MG63 (cell line): Measurements from ENCODE around the gene BCL2. TPM values are rescaled to one million over a fixed set of nuclear protein-coding genes. Genes with fewer than 3 reads are reported as not detected.
"Not testable (repeated sequence)": the region's sequence is repeated elsewhere in the genome, so short reads cannot be mapped to it uniquely, and the experiment has no call there.

Experiments used
- DNase-seq: peaks from one replicate; pipeline ENCODE4 v3.0.0-alpha.2; 2020
- H3K27me3 ChIP-seq: fragments of 250-450 bp; sonication (Bioruptor Pico); 2 replicates; pipeline ENCODE4 v1.5.1; 2020; ENCODE audit warnings: mild to moderate bottlenecking, moderate library complexity
- H3K36me3 ChIP-seq: fragments of 250-450 bp; sonication (Bioruptor Pico); 2 replicates; pipeline ENCODE4 v1.5.1; 2020; ENCODE audit warnings: mild to moderate bottlenecking, moderate library complexity
- H3K4me3 ChIP-seq: fragments of 250-450 bp; sonication (Bioruptor Pico); 2 replicates; pipeline ENCODE4 v1.5.1; 2020; ENCODE audit warnings: mild to moderate bottlenecking, moderate library complexity
- H3K9me3 ChIP-seq: fragments of 250-450 bp; sonication (Bioruptor Pico); 2 replicates; pipeline ENCODE4 v1.5.1; 2020; ENCODE audit warnings: mild to moderate bottlenecking, moderate library complexity
- total RNA-seq: library from RNA; depleted of rRNA; stranded (reverse); fragments of >200 nt; shearing (Covaris generic); gene quantifications from 2 replicates; pipeline ENCODE4 v1.2.3, GENCODE V29; 2014; ENCODE audit warnings: low replicate concordance

Gene BCL2
- total RNA-seq, 1 experiment from 2014 or later: 3.0 TPM

- Histone ChIP-seq H3K36me3 (no peaks in the 10 kb centered on the region), H3K27me3 (no peaks in the 10 kb centered on the region), H3K4me3 (no peak overlapping the region), H3K9me3 (no peaks in the 10 kb centered on the region)
- DNase-seq: no peak
These were observed 106.2 kb downstream of the BCL2 start for GRCh38 chr18:63213331-63213900.

DNA sequence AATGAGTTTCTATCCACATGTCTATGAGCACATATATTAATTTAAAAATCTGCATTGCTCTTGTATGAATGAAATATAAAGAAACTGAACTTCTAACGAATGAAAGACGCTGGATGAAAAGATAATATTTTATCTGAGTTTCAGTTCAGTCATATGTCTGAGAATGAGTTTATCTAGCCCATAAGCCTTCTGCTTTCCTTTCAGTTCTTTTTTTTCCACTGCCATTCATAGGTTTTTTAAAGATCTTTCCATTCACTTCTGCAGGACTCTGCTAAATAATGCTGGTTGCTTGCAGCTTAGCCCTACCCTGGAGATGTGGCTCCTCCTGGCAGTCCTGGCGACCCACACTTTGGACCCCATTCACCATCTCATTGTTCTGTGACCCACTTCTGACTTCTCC lies 109.0 kb downstream of the BCL2 start:
- Histone ChIP-seq H3K27me3 (no peaks in the 10 kb centered on the region), H3K4me3 (no peak overlapping the region), H3K36me3 (no peaks in the 10 kb centered on the region), H3K9me3 (no peaks in the 10 kb centered on the region)
- no peak for DNase-seq

DNA sequence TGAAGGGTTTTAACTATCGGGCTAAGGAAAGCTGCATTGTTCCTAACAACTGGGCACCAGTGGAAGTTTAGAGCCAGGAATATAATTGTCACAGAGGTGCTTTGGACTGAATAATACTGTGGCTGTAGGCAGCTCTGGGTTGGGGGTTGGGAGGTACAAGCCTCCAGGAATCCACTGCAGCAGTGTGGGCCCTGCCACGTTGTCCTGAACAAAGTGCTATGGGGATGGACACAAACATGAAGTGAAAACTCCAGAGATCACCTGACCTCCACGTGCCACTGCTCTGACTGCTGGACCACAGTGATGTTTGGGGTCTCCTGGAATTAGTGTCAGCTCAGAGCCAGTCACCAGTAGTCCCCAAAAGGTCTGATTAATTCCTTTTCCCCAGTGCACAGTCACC lies 110.9 kb downstream of the BCL2 start:
- Histone ChIP-seq H3K9me3 (no peaks in the 10 kb centered on the region), H3K4me3 (no peak overlapping the region), H3K27me3 (no peaks in the 10 kb centered on the region), H3K36me3 (no peaks in the 10 kb centered on the region)
- DNase-seq: no peak

GRCh38 chr18:63207835-63208234 lies 111.7 kb downstream of the BCL2 start:
- Histone ChIP-seq H3K4me3 (no peak overlapping the region), H3K36me3 (no peaks in the 10 kb centered on the region), H3K27me3 (no peaks in the 10 kb centered on the region), H3K9me3 (no peaks in the 10 kb centered on the region)
- no peak for DNase-seq

DNA sequence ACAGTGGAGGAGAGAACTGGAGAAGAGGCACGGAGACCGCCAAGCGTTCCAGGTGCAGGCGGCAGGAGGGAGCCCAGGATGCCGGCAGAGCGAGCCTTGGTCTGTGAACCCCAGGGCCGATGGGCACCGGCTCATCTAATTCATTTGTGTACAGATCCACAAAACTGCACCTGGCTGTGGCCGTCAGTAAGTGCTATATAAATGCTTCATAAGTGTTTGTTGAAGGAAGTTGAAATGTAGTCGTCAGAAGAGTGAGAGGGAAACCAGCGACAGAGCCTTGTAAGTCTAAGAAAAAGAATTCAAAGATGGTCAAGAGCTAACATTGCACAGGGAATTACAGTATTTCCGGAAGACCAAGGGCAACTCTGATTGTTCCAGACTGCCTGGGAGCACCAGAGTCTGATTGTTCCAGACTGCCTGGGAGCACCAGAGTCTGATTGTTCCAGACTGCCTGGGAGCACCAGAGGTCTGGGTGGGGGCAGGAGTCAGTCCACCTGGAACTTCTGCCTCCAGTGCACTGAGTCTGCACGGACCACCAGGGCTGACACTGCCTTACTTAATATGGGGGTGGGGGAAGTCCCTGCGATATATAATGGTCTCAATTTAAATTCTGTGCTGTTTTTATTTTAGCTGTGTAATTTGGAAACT lies 112.3 kb downstream of the BCL2 start:
- DNase-seq: no peak

DNA sequence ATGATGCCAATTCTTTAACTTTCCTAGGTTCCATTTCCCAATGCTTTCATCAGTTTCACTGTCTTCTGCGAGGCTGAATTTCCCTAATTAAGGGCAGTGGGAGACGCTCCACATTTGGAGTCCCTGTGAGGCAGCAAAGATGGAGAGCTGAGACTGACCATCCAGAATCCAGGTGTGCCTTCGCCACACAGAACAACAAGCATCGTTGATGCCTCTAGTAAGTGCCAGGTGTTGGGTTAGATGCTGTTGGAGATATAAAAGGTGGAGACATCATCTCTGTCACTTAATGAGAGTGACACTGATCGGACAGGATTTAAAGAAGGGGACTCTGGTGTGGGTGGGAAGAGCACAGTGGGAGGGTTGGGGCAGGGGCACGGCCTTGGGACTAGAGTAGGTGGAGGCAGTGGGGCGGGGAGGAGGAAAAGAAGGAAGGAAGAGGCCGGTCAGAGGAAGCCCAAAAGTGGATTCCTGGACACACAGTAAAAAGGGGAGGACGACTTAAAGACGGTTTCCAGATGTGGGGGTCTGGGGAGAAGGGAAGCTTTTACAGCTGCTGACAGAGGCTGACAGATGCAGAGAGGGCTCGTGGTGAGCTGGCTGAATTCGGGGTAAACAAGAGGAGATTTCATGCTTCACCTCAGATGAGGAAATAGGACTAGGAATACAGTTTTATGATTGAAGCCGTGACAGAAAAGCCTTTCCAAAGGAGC lies 113.0 kb downstream of the BCL2 start:
- Histone ChIP-seq H3K27me3 (no peaks in the 10 kb centered on the region), H3K4me3 (no peak overlapping the region), H3K9me3 (no peaks in the 10 kb centered on the region), H3K36me3 (no peaks in the 10 kb centered on the region)
- no peak for DNase-seq

More for the DNA sequence above, 112.3 kb downstream of the BCL2 start:
- Histone ChIP-seq H3K27me3 (no peaks in the 10 kb centered on the region), H3K9me3 (no peaks in the 10 kb centered on the region), H3K4me3 (no peak overlapping the region), H3K36me3 (no peaks in the 10 kb centered on the region)

- no peak for DNase-seq
- no peak overlapping the region for H3K4me3 ChIP-seq
- H3K9me3 ChIP-seq: no peaks in the 10 kb centered on the region
- H3K27me3 ChIP-seq: no peaks in the 10 kb centered on the region
- no peaks in the 10 kb centered on the region for H3K36me3 ChIP-seq
These were observed 113.7 kb downstream of the BCL2 start for GRCh38 chr18:63205791-63206252.

GRCh38 chr18:63203497-63203896 lies 116.1 kb downstream of the BCL2 start:
- Histone ChIP-seq H3K4me3 (no peak overlapping the region), H3K36me3 (no peaks in the 10 kb centered on the region), H3K9me3 (no peaks in the 10 kb centered on the region), H3K27me3 (no peaks in the 10 kb centered on the region)
- DNase-seq: no peak

- no peak overlapping the region for H3K4me3 ChIP-seq
- no peaks in the 10 kb centered on the region for H3K36me3 ChIP-seq
- no peaks in the 10 kb centered on the region for H3K9me3 ChIP-seq
- no peaks in the 10 kb centered on the region for H3K27me3 ChIP-seq
- no peak for DNase-seq
These were observed 116.7 kb downstream of the BCL2 start for GRCh38 chr18:63202828-63203227.

DNA sequence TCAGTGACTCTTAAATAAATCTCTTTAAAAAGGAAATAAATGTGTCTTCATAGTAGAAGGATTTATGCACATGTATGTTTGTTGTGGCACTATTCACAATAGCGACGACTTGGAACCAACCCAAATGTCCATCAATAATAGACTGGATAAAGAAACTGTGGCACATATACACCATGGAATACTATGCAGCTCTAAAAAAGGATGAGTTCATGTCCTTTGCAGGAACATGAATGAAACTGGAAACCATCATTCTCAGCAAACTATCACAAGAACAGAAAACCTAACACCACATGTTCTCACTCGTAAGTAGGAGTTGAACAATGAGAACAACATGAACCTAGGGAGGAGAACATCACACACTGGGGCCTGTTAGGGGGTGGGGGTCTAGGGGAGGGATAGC lies 118.1 kb downstream of the BCL2 start:
- not testable (repeated sequence) for H3K9me3 ChIP-seq, H3K27me3 ChIP-seq, DNase-seq, H3K36me3 ChIP-seq, H3K4me3 ChIP-seq

DNA sequence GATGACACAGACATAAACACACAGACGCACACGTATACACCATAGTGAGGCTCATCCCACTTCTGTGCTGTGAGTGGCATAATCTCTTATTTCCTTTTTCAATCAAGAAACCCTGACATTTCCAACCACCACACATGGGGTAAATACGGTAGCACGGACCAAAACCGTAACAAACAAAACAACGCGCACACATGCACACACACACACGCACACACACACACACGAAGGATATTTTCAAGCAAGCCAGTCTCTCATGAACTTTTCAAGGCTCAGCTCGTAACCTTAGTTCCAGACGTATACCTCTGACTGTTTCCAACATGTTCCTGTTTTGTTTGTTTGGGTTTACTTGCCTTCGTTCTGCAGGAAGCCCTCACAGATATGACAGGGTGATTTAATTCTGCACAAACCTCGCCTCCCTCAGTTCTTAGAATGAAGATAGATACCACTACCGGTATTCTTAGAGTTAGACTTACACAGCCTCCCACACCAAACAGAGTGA lies 119.8 kb downstream of the BCL2 start:
- DNase-seq: no peak
- no peaks in the 10 kb centered on the region for H3K27me3 ChIP-seq
- H3K4me3 ChIP-seq: no peak overlapping the region
- H3K36me3 ChIP-seq: no peaks in the 10 kb centered on the region
- no peaks in the 10 kb centered on the region for H3K9me3 ChIP-seq

DNA sequence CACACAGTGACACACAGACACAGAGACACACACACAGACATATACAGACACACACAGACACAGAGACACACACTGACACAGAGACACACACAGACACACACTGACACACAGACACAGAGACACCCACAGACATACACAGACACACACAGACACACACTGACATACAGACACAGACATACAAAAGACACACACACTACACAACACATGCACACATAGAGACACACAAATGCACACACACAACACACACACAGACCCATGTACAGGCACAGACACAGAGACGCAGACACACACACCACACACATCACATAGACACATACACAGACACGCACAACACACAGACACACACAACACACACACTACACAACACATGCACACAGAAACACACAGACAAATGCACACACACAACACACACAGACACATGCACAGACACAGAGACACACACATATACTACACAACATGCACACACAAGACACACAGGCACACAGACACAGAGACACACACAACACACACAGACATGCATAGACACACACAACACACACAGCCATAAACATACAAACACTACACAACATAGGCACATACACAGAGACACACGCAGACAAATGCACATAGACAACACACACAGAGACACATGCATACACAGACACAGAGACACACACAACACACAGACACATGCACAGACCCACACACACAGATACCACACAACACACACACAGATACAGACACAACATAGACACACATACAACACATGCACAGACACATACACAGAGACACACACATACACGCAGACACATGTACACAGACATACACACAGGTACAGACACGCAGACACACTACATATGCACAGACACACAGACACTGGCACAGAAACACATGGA lies 120.5 kb downstream of the BCL2 start:
- Histone ChIP-seq H3K27me3 (no peaks in the 10 kb centered on the region), H3K9me3 (no peaks in the 10 kb centered on the region), H3K36me3 (no peaks in the 10 kb centered on the region), H3K4me3 (no peak overlapping the region)
- no peak for DNase-seq

- no peaks in the 10 kb centered on the region for H3K9me3 ChIP-seq
- DNase-seq: no peak
- no peaks in the 10 kb centered on the region for H3K27me3 ChIP-seq
- no peaks in the 10 kb centered on the region for H3K36me3 ChIP-seq
- no peak overlapping the region for H3K4me3 ChIP-seq
These were observed 121.3 kb downstream of the BCL2 start for GRCh38 chr18:63198098-63198760.

DNA sequence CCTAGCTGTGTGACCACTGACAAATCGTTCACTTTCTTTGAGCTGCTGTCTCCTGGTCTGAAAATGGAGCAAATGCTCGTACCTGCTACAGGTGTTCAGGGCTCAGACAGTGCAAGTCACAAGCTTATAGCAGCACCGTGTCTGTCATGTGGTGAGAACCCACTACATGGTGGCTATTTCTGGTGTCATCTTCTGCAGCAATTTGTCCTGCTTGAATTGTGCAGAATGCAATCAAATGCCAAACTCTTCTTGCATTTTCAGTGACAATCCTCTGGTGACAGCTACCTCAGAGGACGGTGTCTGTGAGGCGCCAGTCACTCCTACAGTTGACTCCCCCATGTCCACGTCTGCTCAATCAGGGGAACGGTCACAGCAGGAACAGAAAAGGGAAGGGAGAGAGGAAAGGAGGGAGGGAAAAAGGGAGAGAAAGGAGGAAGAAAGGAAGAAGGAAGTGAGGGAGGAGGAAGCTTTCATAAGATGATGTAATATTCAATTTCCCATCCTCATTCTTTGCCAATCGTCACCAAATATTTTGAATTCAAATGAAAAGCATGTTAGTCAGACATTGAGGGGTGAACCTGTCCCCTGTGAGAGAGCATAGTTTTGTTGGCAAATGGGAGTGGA lies 122.2 kb downstream of the BCL2 start:
- no peaks in the 10 kb centered on the region for H3K9me3 ChIP-seq
- H3K27me3 ChIP-seq: no peaks in the 10 kb centered on the region
- H3K4me3 ChIP-seq: no peak overlapping the region
- DNase-seq: no peak
- H3K36me3 ChIP-seq: no peaks in the 10 kb centered on the region

DNA sequence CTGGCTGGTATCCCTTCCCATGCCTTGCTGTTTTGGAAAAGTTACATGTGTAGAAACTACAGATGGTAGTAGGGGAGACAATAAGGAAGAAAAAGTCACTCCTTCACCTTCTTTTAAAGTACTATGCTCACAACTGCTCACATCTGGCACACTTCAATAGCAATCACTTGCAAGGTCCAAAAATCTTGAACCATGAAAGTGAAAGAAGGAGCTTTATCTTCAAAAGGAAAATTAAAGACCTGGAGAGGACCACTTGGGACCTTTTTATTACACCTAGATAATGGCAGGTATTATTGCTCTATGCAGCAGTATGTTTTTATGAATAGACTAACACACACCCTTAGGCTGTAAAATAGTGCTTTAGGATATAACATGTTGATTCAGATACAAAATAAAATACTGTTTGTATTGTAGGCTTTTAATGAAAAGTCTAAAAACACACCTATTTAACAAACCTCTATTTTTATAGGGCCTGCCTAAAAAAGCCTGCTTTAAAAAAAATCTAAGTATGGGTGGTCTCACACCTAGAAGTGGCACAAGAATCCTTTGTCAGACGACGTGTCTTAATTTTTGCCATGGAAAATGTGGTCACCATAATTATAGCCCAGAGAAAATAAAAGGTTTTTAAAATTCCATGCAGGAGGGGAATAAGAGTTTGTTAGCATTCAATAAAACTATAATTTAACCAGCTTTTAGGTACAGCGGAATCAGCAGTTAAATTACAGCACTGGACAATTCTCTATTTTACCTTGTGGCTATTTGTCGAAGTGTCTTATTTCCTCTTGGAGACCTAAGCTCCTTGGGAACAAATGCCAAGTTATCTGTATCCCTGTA lies 124.0 kb downstream of the BCL2 start:
- Histone ChIP-seq H3K36me3 (no peaks in the 10 kb centered on the region), H3K4me3 (no peak overlapping the region), H3K27me3 (no peaks in the 10 kb centered on the region), H3K9me3 (no peaks in the 10 kb centered on the region)
- no peak for DNase-seq
